HG02852 (cell line): ENCODE results near the gene COMT.
"Not testable (repeated sequence)": the region's sequence is repeated elsewhere in the genome, so short reads cannot be mapped to it uniquely, and the experiment has no call there.

Source experiments
- ATAC-seq: cut with Tn5 transposase; IDR thresholded peaks from one replicate; pipeline ENCODE4 v1.9.1; 2021; ENCODE audit warnings: mild to moderate bottlenecking, moderate library complexity; ENCODE audit not compliant: unreplicated experiment

The COMT gene

DNA sequence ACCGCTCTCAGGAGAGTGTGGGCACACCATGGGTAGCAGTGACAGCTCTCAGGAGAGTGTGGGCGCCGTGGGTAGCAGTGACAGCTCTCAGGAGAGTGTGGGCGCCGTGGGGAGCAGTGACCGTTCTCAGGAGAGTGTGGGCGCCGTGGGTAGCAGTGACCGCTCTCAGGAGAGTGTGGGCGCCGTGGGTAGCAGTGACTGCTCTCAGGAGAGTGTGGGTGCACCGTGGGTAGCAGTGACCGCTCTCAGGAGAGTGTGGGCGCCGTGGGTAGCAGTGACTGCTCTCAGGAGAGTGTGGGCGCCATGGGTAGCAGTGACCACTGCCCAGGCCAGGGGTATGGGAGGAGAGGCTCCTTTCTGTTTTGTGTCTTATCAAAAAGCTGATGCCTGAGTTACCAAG, 33.7 kb upstream of the COMT start:
- ATAC-seq = not testable (repeated sequence)

DNA sequence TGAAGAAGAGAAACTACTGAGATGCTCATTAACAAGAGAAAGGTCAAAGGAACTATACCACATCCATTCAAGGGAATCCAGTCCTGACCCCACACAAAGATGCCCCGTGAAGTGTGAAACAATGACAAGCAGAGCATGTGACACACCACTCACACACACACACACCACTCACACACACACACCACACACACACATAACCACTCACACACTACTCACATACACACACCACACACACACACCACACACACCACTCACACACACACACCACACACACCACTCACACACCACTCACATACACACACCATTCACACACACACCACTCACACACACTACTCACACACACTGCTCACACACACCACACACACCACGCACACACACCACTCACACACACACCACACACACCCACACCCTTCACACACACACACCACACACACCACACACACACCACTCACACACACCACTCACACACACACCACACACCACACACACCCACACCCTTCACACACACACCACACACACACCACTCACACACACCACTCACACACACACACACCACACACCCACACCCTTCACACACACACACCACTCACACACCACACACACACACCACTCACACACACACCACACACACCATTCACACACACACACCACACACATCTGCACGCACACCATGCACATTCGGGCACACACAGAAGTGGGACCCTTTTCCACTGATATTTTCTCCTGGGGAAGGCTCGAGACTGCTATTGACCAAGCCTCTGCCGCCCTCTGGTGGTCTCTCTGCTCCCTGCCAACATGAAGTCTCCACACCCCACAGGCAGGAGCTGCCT, 32.0 kb upstream of the COMT start:
- no peak for ATAC-seq

GRCh38 chr22:19910180-19910744, 31.3 kb upstream of the COMT start:
- ATAC-seq = no peak

GRCh38 chr22:19911540-19912270, 29.9 kb upstream of the COMT start:
- ATAC-seq = no peak

DNA sequence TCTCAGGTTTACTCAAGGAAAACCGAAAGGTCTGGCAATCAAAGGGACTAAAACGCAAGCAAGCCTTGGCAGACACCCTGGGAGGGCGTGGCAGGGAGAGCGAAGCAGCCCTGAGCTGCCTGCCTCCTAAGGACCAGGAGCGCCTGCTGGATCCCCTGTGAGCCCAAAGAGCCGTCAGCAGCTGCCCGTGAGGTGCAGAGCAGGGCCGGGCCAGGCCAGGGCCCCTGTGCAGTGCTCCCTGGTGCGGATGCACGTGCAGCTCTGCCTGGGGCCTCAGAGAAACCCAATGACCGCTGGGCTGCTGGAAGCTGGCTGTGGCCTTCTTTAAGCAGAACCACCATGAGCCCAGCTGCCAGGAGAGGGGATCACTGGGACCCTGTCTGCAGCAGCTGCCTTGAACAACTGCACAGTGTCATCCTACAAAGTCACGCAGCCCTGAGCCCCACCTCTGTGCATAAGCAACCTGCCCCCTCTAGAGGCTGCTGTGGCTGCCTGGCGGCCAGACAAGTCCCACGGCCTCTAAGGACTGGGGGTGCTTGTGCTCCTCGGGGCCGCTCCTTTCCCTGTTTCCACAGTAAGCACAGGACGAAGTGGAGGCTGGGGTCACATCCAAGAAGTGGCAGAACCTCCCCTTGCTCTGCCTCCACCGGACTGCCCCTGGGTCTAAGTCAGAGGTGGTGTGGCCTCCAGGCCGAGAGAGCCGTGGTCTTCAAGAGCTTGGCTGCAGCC, 29.1 kb upstream of the COMT start:
- ATAC-seq = no peak

GRCh38 chr22:19913337-19913936, 28.1 kb upstream of the COMT start:
- no peak for ATAC-seq

DNA sequence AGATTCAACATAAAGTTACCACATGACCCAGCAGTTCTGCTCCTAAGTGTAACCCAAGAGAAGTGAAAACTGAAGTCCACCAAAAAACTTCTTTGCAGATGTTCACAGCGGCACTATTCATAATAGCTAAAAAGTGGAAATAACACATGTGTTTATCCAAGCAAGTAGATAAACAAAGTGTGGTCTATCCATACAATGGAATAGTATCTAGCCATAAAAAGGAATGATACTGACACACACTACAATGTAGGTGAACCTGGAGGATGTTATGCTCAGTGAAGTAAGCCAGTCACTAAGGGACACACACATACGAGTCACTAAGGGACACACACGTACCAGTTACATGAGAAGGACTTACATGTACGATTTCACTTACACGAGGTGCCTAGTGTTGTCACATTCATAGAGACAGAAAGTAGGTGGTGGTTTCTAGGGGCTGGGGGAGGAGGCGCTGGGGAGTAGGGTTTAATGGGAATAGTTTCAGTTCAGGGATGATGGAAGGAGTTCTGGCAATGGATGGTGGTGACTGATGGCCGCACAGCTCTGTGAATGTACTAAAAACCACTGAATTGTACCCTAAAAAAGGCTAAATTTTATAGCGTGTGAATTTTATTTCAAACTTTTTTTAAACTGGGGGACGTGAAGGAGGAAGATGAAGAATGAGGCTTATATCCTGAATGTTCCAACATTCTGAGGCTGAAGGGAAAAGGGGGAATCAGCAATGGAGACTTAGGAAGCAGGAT, 27.2 kb upstream of the COMT start:
- no peak for ATAC-seq

- no peak for ATAC-seq
Observed at GRCh38 chr22:19915287-19915954, 26.2 kb upstream of the COMT start.

GRCh38 chr22:19916006-19916405, 25.6 kb upstream of the COMT start:
- no peak for ATAC-seq

- no peak for ATAC-seq
Observed at GRCh38 chr22:19916941-19917340, 24.6 kb upstream of the COMT start.

DNA sequence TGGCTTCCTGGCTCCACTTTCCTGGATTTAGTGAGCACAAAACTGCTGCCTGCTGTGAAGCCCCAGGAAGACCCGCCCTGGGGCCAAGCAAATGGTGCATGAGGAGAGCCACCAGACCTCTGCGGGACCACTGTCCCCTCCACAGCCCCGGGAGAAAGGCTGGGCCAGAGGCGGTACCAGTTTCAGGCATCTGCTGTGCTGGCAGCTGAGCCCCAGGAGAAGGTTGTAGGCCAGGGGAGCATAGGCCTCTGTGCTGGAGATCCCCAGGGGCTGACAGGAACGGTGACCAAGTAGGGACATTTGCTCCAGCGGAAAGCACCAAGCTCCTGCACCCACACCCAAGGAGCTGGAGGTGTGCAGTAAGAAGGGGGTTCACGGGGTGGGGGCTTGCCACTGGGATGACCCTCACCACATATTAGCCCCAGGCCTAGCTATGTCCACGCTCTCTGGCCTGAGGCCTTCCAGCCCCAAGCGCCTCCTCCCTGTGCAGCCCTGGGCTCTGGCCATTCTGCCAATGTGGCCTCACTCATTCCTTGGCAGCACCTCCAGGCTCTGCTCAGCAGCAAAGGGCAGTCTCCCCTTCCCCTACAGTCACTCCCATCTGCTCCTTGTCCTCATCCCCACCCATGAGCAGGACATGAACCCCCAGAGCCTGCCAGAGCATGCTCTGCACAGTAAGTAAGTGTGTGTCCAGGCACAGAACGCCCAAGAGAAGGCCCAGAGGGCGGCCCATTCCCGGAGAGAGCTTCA, 24.0 kb upstream of the COMT start:
- no peak for ATAC-seq

DNA sequence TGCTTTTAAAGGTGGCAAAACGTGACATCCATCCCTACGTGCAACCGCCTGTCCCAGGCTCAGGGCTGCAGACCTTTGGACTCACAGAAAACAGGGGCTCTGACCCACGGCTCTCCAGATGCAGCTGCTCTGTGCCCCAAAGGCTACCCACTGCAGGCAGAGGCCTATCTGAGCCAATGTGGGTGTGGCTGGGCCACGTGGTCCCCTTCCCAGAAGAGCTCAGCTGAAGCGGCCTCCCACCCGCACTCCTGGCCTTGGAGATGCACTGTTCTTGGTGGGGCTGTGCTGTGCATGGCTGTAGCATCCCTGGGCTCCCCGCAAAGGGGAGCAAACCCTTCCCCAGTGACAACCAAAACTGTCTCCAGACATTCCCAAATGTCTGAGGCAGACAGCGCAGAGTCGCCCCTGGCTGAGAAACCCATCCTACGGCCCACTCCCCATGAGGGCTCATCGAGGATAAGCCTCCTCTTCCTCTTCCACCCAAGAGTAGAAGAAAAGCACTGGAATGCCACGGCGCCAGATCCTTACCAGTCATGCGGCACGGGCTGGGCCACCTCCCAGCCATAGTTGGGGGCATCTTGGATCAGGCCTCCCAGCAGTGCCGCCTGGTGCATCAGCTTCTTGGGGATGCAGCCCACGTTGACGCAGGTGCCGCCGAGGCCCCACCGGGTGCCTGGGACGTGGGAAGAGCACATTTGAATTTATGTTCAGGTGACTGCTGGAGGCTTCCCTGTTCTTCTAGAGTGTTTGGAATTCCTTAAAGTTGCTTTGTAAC, 23.1 kb upstream of the COMT start:
- ATAC-seq = no peak

GRCh38 chr22:19919701-19920363, 21.7 kb upstream of the COMT start:
- ATAC-seq = no peak

DNA sequence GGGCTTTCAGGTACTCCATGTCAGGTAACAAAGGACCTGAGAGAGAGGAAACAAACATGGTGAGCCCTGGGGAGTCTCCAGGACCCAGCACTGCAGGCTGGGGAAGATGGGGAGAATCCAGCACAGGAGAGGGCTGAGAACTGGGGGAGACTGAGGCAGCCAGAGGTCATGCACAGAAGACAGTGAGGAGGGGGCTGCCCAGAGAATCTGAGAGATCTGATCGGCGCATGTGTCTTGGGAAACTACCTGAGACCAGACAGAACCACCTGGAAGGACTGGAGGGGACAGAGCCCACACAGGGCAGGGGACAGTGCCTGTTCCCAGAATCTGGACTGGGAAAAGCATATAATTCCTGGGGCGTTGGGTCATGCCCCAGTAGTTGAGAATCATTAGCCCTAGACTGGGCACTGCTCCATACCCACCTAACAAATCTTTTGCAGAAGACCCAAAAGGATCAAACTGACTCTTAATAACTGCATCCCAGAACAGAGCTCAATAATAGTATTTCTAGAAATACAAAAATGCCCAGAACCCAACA, 20.0 kb upstream of the COMT start:
- ATAC-seq = no peak

DNA sequence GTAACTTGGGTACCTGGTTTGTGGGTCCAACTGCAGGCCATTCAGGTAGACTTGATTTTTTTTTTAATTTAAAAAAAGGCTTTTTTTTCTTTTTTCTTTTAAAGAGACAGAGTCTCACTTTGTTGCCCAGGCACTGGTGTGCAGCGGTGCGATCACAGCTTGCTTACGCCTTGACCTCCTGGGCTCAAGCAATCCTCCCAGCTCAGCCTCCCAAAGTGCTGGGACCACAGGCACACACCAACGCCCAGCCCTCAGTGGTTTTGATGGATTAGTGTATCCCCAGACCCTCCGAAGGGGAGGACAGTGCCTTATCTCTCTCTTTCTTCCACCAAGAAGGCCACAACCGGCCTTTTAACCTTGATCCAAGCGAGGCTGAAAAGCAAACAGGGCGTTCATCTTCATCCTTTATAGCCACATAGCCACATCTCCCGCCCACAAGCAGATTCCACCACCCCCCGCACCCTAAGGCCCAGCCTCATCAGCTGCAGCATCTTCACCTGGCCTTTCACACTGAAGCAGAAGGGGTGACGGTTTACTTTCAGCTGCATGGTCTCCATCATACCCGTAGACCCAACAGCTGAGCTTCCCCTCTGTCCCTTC, 17.6 kb upstream of the COMT start:
- ATAC-seq = no peak

DNA sequence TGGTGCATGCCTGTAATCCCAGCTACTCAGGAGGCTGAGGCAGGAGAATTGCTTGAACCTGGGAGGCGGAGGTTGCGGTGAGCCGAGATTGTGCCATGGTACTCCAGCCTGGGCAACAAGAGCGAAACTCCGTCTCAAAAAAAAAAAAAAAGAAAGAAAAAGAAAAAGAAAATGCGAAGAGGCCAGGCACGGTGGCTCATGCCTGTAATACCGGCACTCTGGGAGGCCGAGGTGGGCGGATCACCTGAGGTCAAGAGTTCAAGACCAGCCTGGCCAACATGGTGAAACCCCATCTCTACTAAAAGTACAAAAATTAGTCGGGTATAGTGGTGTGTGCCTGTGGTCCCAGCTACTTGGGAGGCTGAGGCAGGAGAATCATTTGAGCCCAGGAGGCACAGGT, 15.5 kb upstream of the COMT start:
- not testable (repeated sequence) for ATAC-seq

- ATAC-seq = no peak
Observed at GRCh38 chr22:19927696-19928095, 13.9 kb upstream of the COMT start.
